Activated CD8-positive, alpha-beta memory T cell treated with anti-CD3 and anti-CD28 coated beads, Interleukin-2, amount 10 ng/mL, durations not matched to agents 7 days and 5 days (primary cell): ENCODE results near the gene LYPD1. TPM values are rescaled to one million over a fixed set of nuclear protein-coding genes. Genes with fewer than 3 reads are reported as not detected.

Experiments used
- ATAC-seq: fragments of 150-1000 bp; cut with Tn5 transposase; one replicate; pipeline ENCODE4 v1.10.0; 2021; ENCODE audit warnings: moderate library complexity
- CTCF ChIA-PET: fragments of 350-600 bp; sonication (Branson Sonifier 250); formaldehyde crosslinking; loops from one replicate; lab custom pipeline; 2021; ENCODE audit warnings: antibody characterized with exemption; lab: Charles Lee
- DNase-seq: peaks from one replicate; pipeline ENCODE4 v3.0.0-alpha.2; 2020
- H3K27ac Mint-ChIP-seq: one replicate; pipeline ENCODE4 v1.8.0; 2021; ENCODE audit warnings: mild to moderate bottlenecking, mixed read lengths
- H3K27me3 Mint-ChIP-seq: one replicate; pipeline ENCODE4 v1.8.0; 2021; ENCODE audit warnings: mixed read lengths
- H3K36me3 Mint-ChIP-seq: one replicate; pipeline ENCODE4 v1.8.0; 2021; ENCODE audit warnings: mild to moderate bottlenecking, mixed read lengths
- H3K4me1 Mint-ChIP-seq: one replicate; pipeline ENCODE4 v1.8.0; 2021; ENCODE audit warnings: mixed read lengths
- H3K4me3 Mint-ChIP-seq: one replicate; pipeline ENCODE4 v1.8.0; 2021; ENCODE audit warnings: mild to moderate bottlenecking, moderate library complexity, mixed read lengths
- H3K9me3 Mint-ChIP-seq: one replicate; pipeline ENCODE4 v1.8.0; 2022; ENCODE audit warnings: low read depth, mixed read lengths
- total RNA-seq, 2 experiments: library from RNA; stranded (reverse); gene quantifications; one replicate each; pipeline ENCODE4 v1.2.3, GENCODE V29; 2021

Gene LYPD1
- total RNA-seq, 2 experiments from 2014 or later, result not detected

DNA sequence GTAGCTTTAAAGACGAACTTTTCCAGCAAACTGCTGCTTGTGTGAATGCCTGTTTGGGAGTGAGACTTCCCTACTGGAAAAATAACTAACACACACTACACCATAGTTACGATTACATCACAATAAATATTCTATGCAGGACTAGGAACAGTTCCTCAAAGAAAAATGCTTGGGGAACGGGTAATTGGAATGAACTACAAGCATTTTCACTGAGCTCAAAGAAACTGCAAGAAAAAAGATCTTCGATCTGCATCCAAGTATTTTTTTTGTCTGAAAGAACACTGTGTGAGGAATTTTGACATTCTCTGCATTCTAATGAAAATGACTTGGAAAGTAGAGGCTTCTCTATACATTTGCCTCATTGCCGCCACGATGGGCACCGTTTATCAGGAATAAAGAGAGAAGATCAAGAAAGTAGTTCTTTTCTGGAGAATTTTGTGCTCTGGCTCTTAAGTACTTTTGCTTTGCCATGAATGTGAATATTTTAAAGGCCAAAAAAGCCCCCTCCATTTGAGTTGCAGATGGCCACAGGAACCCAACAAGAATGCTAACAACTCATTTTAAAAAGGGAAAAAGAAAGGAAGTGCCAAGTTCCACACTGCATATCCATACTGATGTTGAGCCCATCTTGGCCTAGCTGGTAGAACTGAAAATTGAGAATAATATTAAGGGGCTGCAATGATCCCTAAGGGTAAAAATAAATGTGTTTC, 13.6 kb downstream of the LYPD1 start:
- no peaks in the 10 kb centered on the region for H3K4me1 Mint-ChIP-seq
- ATAC-seq (no peak), DNase-seq (no peak)
- CTCF ChIA-PET, result no interaction called here
- H3K36me3 Mint-ChIP-seq, result no peaks in the 10 kb centered on the region
- no peaks in the 10 kb centered on the region for H3K9me3 Mint-ChIP-seq
- H3K27me3 Mint-ChIP-seq, result no peaks in the 10 kb centered on the region
- H3K27ac Mint-ChIP-seq, result no peak overlapping the region
- H3K4me3 Mint-ChIP-seq, result no peak overlapping the region

- DNase-seq (no peak), ATAC-seq (no peak)
- H3K4me1 Mint-ChIP-seq, result no peaks in the 10 kb centered on the region
- CTCF ChIA-PET, result no interaction called here
- H3K27me3 Mint-ChIP-seq, result no peaks in the 10 kb centered on the region
- H3K4me3 Mint-ChIP-seq, result no peak overlapping the region
- H3K27ac Mint-ChIP-seq, result no peak overlapping the region
- no peaks in the 10 kb centered on the region for H3K36me3 Mint-ChIP-seq
- no peaks in the 10 kb centered on the region for H3K9me3 Mint-ChIP-seq
Measured at GRCh38 chr2:132654968-132655367, 15.0 kb downstream of the LYPD1 start.

DNA sequence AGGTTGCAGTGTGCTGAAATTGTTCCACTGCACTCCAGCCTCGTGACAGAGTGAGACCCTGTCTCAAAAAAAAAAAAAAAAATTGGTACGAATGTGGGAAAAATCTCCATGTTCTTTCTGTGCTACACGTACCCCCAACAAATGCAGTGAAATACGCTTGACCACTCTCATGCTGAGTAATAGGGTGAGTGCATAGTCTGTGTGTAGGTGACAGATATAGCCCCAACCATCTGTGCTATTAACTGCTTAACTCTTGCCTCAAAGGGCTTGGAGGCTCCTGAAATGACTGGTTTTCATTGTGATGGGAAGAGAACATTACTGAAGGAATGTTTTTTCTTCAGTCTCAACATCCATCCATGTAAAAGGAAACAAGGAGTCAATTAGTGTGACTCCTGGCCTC, 15.7 kb downstream of the LYPD1 start:
- no peaks in the 10 kb centered on the region for H3K9me3 Mint-ChIP-seq
- H3K27ac Mint-ChIP-seq, result no peak overlapping the region
- no peak overlapping the region for H3K4me3 Mint-ChIP-seq
- no peak for ATAC-seq
- CTCF ChIA-PET, result no interaction called here
- H3K27me3 Mint-ChIP-seq, result no peaks in the 10 kb centered on the region
- no peak for DNase-seq
- no peaks in the 10 kb centered on the region for H3K4me1 Mint-ChIP-seq
- H3K36me3 Mint-ChIP-seq, result no peaks in the 10 kb centered on the region

DNA sequence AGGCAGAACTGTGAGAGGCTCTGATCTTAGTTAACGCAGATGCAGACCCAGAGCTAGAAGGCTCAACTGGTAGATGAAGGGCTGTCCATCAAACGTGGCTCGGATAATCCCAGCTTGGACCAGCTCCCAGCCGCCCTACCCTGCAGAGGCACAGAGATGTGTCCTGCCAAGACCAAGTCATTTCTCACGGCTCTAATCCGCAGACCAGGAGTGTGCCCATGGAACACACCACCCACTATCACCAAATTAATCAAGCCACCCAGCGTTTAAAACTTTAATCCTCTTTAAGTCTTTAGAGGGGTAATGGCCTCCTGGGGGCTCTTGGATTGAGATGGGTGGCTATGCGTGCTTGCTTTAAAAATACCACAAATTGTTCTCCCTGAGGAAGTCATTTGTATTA, 17.5 kb downstream of the LYPD1 start:
- Mint-ChIP-seq H3K4me1 (no peaks in the 10 kb centered on the region), H3K36me3 (no peaks in the 10 kb centered on the region), H3K27ac (no peak overlapping the region), H3K27me3 (no peaks in the 10 kb centered on the region), H3K4me3 (no peak overlapping the region), H3K9me3 (no peaks in the 10 kb centered on the region)
- no peak for DNase-seq
- ATAC-seq, result no peak
- CTCF ChIA-PET, result no interaction called here

- no peak overlapping the region for H3K27ac Mint-ChIP-seq
- CTCF ChIA-PET, result interaction anchor here (0.9 kb wide), 1 partner anchor 30 kb away, joined by 4 read pairs; no protein-coding TSS in a partner anchor
Measured at GRCh38 chr2:132651115-132652045, 18.6 kb downstream of the LYPD1 start.

DNA sequence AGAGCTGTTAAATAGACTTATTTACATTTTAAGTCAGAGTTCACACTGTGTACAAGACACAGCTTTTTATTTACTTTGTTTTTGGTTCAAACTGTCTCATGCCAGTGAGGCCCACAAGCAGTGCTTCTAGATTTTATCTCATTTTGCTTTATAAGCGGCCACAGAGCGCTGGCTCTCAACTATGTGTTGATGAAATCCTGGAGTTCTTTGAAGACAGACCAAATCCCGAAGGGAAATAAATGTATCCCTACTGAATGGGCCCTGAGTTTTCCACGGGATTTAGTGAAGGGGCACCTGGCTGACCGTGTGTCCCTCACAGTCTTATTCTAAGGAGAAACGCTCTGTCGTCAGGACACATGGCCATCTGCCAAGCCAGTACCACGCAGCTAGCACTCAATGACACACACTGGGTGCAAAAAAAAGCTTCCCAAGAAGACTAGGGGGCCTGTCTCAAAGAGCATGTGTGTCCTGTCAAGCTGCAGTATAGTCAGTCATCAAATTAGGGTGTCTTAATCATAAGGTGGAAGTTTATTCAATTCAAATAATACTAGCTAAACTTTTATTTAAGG, 23.4 kb downstream of the LYPD1 start:
- Mint-ChIP-seq H3K27me3 (no peaks in the 10 kb centered on the region), H3K4me3 (no peak overlapping the region), H3K9me3 (no peaks in the 10 kb centered on the region), H3K27ac (no peak overlapping the region), H3K36me3 (no peaks in the 10 kb centered on the region), H3K4me1 (no peaks in the 10 kb centered on the region)
- no peak for DNase-seq
- ATAC-seq, result no peak
- CTCF ChIA-PET, result no interaction called here

More at GRCh38 chr2:132651115-132652045, 18.6 kb downstream of the LYPD1 start:
- Mint-ChIP-seq H3K36me3 (no peaks in the 10 kb centered on the region), H3K4me1 (no peaks in the 10 kb centered on the region), H3K27me3 (no peaks in the 10 kb centered on the region), H3K9me3 (no peaks in the 10 kb centered on the region), H3K4me3 (no peak overlapping the region)
- ATAC-seq (no peak), DNase-seq (no peak)

GRCh38 chr2:132645722-132646539, 24.1 kb downstream of the LYPD1 start:
- Mint-ChIP-seq H3K36me3 (no peaks in the 10 kb centered on the region), H3K4me3 (no peak overlapping the region)

DNA sequence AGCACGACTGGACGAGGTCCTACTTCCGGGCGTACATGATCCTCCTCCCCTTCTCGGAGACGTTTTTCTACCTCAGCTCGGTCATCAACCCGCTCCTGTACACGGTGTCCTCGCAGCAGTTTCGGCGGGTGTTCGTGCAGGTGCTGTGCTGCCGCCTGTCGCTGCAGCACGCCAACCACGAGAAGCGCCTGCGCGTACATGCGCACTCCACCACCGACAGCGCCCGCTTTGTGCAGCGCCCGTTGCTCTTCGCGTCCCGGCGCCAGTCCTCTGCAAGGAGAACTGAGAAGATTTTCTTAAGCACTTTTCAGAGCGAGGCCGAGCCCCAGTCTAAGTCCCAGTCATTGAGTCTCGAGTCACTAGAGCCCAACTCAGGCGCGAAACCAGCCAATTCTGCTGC, 24.8 kb downstream of the LYPD1 start:
- no peaks in the 10 kb centered on the region for H3K27me3 Mint-ChIP-seq
- no peak for ATAC-seq
- no peak overlapping the region for H3K4me3 Mint-ChIP-seq
- H3K9me3 Mint-ChIP-seq, result no peaks in the 10 kb centered on the region
- H3K27ac Mint-ChIP-seq, result no peak overlapping the region
- no peaks in the 10 kb centered on the region for H3K4me1 Mint-ChIP-seq
- CTCF ChIA-PET, result no interaction called here
- H3K36me3 Mint-ChIP-seq, result no peaks in the 10 kb centered on the region
- no peak for DNase-seq

More at GRCh38 chr2:132645722-132646539, 24.1 kb downstream of the LYPD1 start:
- ATAC-seq (no peak), DNase-seq (no peak)
- CTCF ChIA-PET, result no interaction called here
- no peaks in the 10 kb centered on the region for H3K9me3 Mint-ChIP-seq
- H3K27ac Mint-ChIP-seq, result no peak overlapping the region
- no peaks in the 10 kb centered on the region for H3K4me1 Mint-ChIP-seq
- H3K27me3 Mint-ChIP-seq, result no peaks in the 10 kb centered on the region

- Mint-ChIP-seq H3K9me3 (no peaks in the 10 kb centered on the region), H3K4me3 (no peak overlapping the region), H3K4me1 (no peaks in the 10 kb centered on the region), H3K27me3 (no peaks in the 10 kb centered on the region), H3K27ac (no peak overlapping the region), H3K36me3 (no peaks in the 10 kb centered on the region)
- no peak for ATAC-seq
- CTCF ChIA-PET, result no interaction called here
- DNase-seq, result no peak
Measured at GRCh38 chr2:132642415-132642814, 27.6 kb downstream of the LYPD1 start.

GRCh38 chr2:132641819-132642218, 28.2 kb downstream of the LYPD1 start:
- no peaks in the 10 kb centered on the region for H3K9me3 Mint-ChIP-seq
- no peak overlapping the region for H3K27ac Mint-ChIP-seq
- no peak overlapping the region for H3K4me3 Mint-ChIP-seq
- ATAC-seq (no peak), DNase-seq (no peak)
- no peaks in the 10 kb centered on the region for H3K27me3 Mint-ChIP-seq
- CTCF ChIA-PET, result no interaction called here
- H3K36me3 Mint-ChIP-seq, result no peaks in the 10 kb centered on the region
- no peaks in the 10 kb centered on the region for H3K4me1 Mint-ChIP-seq

GRCh38 chr2:132640116-132640515, 29.9 kb downstream of the LYPD1 start:
- Mint-ChIP-seq H3K9me3 (no peaks in the 10 kb centered on the region), H3K27ac (no peak overlapping the region), H3K36me3 (no peaks in the 10 kb centered on the region), H3K4me1 (no peaks in the 10 kb centered on the region), H3K27me3 (no peaks in the 10 kb centered on the region), H3K4me3 (no peak overlapping the region)
- DNase-seq, result no peak
- CTCF ChIA-PET, result no interaction called here
- ATAC-seq, result no peak

DNA sequence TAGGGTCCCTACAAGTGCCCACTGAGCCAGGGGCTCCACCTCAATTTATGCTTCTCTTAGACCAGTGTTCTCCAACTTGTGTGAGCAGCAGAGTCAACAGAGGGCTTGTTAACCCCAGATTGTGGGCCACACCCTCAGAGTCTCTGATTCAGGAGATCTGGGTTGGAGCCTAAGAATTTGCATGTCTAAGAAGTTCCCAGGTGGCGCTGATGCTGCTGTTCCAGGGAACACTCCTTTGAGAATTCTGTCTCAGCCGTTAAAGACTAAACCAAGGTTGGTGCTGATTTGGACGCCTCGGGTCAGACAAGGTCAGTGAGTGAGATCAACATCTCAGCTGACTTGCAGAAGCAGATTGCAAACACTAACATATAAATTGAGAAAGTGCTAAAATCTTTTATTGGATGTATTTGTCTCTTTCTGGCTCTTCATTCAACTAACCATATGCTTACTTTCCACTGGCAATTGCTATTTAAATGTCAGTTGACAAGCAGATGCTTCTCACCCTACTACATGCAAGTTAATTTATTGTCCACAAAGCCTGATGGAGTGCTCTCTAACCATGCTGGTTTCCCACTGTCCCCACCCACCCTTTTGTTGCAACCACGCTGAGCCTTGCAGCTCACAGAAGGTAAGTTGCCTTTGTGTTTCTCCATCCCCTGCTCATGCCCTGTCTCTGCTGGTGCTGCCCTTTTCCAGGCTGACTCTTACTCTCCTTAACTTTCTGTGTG, 31.5 kb downstream of the LYPD1 start:
- H3K4me1 Mint-ChIP-seq, result no peaks in the 10 kb centered on the region
- no peak for DNase-seq
- no peak for ATAC-seq
- CTCF ChIA-PET, result no interaction called here
- H3K4me3 Mint-ChIP-seq, result no peak overlapping the region
- peaks cover 5% of the 10 kb centered on the region for H3K9me3 Mint-ChIP-seq
- no peaks in the 10 kb centered on the region for H3K36me3 Mint-ChIP-seq
- no peak overlapping the region for H3K27ac Mint-ChIP-seq
- no peaks in the 10 kb centered on the region for H3K27me3 Mint-ChIP-seq
